ENCODE results near the gene INAFM2.

- TF ChIP-seq CTCF (IDR thresholded peaks at IDR 0.05) (no peak), EP300 (IDR thresholded peaks at IDR 0.05) (no peak)
These were observed 12.6 kb downstream of the INAFM2 start for GRCh38 chr15:40335938-40336743.
